Caki2 (cell line): ENCODE results near the gene HECTD4. TPM values are rescaled to one million over a fixed set of nuclear protein-coding genes. Genes with fewer than 3 reads are reported as not detected.

ENCODE experiments used
- DNase-seq: peaks from one replicate; pipeline ENCODE4 v3.0.0-alpha.2; 2015; ENCODE audit warnings: low read depth
- in situ Hi-C: cut with HindIII; loops from 2 replicates; pipeline ENCODE4 v1.10.0; 2016; ENCODE audit warnings: low sequenced_read_pairs, low pct_unique_long_range_greater_than_20kb, mixed read lengths
- total RNA-seq: library from RNA; depleted of rRNA; stranded (reverse); fragments of >200 nt; shearing (Covaris generic); gene quantifications from 2 replicates; pipeline ENCODE4 v1.2.3, GENCODE V29; 2014; ENCODE audit warnings: low replicate concordance

HECTD4 gene
- total RNA-seq, 1 experiment from 2014 or later: 10.0 TPM

- in situ Hi-C loops: no loop called here
- no peak for DNase-seq
These were observed 185.9 kb downstream of the HECTD4 start for GRCh38 chr12:112196196-112196875.

GRCh38 chr12:112194601-112195247 lies 187.5 kb downstream of the HECTD4 start:
- in situ Hi-C loops: no loop called here
- DNase-seq: no peak

GRCh38 chr12:112192475-112192874 lies 189.8 kb downstream of the HECTD4 start:
- no peak for DNase-seq
- in situ Hi-C loops: no loop called here

- in situ Hi-C loops: no loop called here
- no peak for DNase-seq
These were observed 190.3 kb downstream of the HECTD4 start for GRCh38 chr12:112191840-112192321.

- no peak for DNase-seq
- in situ Hi-C loops: no loop called here
These were observed 191.0 kb downstream of the HECTD4 start for GRCh38 chr12:112191201-112191600.

- DNase-seq: no peak
- in situ Hi-C loops: no loop called here
These were observed 191.8 kb downstream of the HECTD4 start for GRCh38 chr12:112190231-112191025.

- DNase-seq: no peak
- in situ Hi-C loops: no loop called here
These were observed 194.0 kb downstream of the HECTD4 start for GRCh38 chr12:112188130-112188830.

- DNase-seq: no peak
- in situ Hi-C loops: no loop called here
These were observed 196.9 kb downstream of the HECTD4 start for GRCh38 chr12:112185093-112185923.

GRCh38 chr12:112184056-112184887 lies 198.0 kb downstream of the HECTD4 start:
- DNase-seq: no peak
- in situ Hi-C loops: no loop called here

- in situ Hi-C loops: no loop called here
- DNase-seq: no peak
These were observed 198.8 kb downstream of the HECTD4 start for GRCh38 chr12:112183141-112184021.

- DNase-seq: no peak
- in situ Hi-C loops: no loop called here
These were observed 199.7 kb downstream of the HECTD4 start for GRCh38 chr12:112182499-112182898.

- no peak for DNase-seq
- in situ Hi-C loops: no loop called here
These were observed 201.8 kb downstream of the HECTD4 start for GRCh38 chr12:112180422-112180821.

GRCh38 chr12:112179916-112180315 lies 202.3 kb downstream of the HECTD4 start:
- no peak for DNase-seq
- in situ Hi-C loops: no loop called here

- in situ Hi-C loops: no loop called here
- no peak for DNase-seq
These were observed 202.9 kb downstream of the HECTD4 start for GRCh38 chr12:112179341-112179740.

GRCh38 chr12:112178796-112179195 lies 203.4 kb downstream of the HECTD4 start:
- no peak for DNase-seq
- in situ Hi-C loops: no loop called here

GRCh38 chr12:112176321-112177010 lies 205.8 kb downstream of the HECTD4 start:
- DNase-seq: no peak
- in situ Hi-C loops: no loop called here
